NCI-H748 treated with DMSO at 0.1 percent for 48 hours (cell line): Measurements from ENCODE around the gene TLR6.

ENCODE experiments used
- DNase-seq: peaks from one replicate; lab custom pipeline; 2025; lab: John Stamatoyannopoulos, UW

TLR6 gene, protein sequence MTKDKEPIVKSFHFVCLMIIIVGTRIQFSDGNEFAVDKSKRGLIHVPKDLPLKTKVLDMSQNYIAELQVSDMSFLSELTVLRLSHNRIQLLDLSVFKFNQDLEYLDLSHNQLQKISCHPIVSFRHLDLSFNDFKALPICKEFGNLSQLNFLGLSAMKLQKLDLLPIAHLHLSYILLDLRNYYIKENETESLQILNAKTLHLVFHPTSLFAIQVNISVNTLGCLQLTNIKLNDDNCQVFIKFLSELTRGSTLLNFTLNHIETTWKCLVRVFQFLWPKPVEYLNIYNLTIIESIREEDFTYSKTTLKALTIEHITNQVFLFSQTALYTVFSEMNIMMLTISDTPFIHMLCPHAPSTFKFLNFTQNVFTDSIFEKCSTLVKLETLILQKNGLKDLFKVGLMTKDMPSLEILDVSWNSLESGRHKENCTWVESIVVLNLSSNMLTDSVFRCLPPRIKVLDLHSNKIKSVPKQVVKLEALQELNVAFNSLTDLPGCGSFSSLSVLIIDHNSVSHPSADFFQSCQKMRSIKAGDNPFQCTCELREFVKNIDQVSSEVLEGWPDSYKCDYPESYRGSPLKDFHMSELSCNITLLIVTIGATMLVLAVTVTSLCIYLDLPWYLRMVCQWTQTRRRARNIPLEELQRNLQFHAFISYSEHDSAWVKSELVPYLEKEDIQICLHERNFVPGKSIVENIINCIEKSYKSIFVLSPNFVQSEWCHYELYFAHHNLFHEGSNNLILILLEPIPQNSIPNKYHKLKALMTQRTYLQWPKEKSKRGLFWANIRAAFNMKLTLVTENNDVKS

DNA sequence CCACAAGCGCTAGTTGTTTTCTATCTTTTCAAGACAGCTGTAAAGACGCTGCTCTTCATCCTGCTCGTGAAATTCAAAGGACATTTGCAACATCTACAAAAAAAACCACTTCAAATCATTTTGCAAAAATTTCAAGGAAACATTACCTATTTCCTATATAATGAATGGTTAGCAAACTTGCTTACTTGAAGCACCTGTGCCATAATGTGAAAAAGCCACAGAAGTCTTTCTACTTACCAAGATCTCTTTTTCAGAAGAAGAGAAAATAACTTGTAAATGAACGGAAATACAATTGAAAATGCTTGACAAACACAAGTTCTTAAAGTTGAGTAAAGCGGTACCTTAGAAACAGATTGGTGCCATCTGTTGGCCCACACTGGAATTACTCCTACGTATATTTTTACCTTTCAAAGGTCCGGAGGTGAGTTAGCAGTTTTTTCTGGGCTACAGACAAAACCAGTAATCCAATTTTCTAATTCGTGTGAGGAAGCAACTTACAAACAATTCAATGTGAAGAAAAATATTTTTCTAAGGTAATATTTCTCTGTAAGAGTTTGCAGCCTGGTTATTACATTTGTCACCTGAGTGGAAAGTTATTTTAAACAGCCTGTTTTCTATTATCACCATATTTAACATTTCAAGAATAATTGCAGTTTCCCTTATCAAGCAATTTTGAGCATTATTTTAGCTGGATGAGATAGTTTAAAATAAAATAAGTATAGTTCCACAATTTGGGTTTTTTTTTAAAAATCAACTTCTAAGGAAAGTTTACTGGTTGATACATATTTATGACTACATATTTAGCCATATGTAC, at the start of gene TLR6:
Gene TLR6, minus strand, starts transcription at position 294 of the 814 bp plus-strand sequence. CDS start 27,344 bp downstream, outside the sequence.
- peak; percentile 38 for DNase-seq

DNA sequence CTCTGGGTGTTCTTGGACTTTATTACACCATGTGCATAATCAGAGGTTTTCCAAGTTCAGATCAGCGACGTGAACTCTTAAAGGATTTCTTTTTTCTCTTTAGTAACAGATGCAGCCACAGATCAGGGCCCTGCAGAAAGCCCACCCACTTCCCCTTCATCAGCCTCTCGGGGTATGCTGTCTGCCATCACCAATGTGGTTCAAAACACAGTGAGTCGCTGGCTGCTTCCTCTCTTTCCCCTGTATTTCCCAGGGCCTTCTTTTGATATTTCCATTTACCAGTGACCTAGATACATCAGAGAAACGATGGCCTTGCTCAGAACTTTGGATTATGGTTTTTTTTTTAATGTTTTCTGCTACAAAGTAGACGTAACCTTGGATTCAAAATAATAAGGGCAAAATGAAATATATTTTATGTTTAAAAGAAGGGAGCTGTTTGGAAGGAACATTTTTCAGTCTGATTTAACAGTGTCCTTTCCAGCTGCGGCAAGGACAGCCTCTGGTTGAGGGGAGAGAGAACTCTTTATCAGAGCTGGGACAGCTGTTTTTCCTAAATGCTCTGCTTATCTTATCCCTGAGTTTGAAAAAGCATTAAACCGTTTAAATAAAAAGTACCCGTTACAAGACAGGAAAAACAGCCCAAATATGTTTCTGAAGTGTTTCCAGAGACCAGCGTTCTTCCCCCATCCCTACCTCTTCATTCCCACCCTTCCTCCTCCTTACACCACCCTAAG, 49.2 kb upstream of the TLR6 start:
- no peak for DNase-seq

DNA sequence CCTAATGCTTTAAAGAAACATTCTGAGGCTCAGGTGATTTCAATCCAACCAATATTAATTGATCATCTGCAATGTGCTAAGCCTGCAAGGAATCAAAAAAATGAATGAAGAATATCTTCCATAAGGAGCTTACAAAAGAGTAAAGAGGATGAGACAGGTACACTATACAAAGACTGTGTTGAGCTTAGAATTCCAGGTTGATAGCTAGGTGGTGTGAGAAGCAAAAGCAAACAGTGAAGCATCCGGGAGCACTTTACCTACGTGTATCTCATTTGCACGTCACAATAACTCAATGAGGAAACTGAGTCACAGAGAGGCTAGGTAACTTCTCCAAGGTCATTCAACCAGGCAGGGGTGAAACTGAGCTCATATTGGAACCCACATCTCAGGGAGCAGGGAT, 48.1 kb upstream of the TLR6 start:
- no peak for DNase-seq

DNA sequence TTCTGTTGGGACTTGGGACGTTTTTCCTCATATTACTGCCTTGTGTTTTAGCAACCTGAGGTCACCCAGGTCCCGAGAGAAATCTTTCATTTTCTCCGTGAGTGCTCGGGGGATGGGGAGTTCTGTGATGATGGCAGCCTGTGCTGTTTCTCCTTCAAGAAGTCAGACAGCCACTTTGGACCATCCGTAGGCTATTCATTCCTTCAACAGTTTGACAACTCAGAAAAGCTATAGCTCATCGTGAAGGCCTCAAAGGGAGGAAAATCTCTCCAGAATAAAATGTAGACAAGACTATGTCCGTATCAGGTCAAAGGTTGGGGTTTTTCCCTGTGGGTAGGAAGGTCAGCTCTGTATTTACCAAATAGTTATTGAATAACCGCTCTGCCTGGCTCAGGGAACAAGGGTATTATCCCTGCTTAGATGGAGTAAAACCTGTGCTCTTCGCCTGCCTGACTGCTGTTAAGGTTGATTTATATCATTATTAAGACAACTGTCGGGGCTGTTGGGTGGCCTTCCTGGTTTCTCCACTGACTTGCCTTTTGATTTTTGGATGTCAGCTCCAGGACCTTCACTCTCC, 47.6 kb upstream of the TLR6 start:
- DNase-seq, result no peak

DNA sequence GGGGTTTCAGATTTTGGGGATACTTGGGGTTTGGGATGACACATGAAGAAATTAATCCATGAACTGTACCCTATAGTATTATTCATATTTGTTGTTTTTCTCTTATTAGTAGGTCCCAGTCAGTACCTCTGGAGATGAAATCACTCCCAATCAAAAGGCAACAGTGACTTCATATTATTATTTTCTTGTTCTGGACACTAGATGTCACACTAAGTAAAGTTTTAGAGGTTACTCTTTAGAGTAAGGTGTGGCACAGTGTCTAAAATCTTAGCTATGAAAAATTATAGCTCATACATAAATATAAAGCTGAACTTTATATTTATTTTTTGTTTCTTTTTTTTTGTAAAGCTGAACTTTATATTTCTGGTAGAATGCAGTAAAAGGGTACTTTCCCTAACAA, 46.1 kb upstream of the TLR6 start:
- peak; percentile 21 for DNase-seq

DNA sequence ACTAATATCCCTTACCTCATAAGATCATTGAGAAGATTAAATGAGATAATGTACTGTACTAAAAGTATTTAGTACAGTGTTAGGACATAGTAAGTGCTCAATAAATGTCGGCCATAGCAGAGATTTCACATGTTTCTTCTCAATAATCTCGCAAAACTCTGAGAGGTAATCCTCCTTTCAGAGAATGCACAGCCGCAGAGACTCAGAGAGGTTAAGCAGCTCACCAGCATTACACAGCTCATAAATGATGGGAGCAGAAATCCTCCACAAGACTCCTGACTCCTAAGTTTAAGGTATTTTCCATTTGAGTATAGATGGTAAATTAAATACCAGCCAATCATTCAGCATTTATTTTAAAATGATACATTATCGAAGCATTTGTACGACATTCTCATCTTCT, 45.6 kb upstream of the TLR6 start:
- DNase-seq, result no peak

DNA sequence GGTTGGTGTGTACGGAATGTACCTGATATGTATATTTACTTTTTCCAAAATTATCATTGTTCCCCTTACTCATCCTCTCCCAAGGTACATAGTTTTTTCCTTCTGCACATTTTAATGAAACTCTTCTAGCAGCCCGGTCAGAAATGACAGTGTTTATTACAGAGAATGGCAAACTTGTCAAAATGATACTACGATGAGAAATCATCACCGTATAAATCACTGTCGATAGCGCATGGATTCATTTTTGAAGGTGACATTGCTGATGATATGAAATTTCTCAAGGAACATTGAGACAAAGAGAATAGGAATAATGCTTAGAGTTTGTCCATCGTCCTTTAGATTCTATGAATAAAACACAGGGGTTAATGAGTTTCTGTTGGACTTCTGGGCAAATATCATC, 41.6 kb upstream of the TLR6 start:
- DNase-seq, result no peak

DNA sequence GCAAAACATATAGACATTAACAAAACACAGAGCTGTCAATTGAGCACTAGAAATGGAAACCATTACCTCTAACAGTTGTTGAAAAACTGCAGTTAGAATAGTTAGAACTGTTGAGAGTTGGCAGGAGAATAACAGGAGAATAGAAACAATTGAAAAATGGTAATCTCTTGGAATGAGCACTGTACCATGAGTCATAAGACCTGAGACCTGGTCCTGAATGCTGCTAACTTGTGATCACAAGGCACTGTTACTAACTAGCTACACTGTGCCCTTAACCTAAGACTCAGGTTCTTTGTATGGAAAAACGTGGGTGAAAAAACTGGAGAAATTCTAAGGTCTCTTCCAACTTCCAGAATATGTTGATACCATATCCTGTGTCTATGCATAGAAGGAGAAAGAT, 40.3 kb upstream of the TLR6 start:
- no peak for DNase-seq

DNA sequence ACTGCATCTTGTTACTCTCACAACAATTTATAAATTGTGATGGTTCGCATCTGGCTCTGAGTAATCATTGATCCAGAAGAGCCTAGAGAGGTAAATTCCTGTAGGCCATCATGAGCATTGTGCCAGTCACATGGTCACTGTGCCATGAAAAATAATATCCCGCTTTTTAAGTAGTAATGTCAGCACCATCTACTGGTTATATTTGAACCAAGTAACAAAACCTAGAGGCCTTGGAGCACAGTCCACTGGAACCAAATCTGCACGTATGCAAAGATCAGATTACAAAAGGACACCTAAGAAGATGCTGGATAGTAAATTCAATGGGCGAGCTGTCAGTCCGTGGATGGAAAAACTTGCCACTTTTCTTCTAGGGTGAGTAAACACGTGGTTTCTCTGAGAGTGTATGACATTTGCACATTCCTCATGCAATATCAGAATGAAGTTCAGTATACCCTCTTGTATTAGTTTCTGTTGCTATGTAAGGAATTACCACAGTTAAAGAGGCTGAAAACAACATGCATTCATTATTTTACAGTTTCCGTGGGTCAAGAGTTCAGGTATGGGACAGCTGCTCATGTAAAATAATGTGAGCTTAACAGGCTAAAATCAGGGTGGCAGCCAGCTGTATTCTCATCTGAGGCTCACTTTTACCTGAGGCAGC, 37.8 kb upstream of the TLR6 start:
- no peak for DNase-seq

DNA sequence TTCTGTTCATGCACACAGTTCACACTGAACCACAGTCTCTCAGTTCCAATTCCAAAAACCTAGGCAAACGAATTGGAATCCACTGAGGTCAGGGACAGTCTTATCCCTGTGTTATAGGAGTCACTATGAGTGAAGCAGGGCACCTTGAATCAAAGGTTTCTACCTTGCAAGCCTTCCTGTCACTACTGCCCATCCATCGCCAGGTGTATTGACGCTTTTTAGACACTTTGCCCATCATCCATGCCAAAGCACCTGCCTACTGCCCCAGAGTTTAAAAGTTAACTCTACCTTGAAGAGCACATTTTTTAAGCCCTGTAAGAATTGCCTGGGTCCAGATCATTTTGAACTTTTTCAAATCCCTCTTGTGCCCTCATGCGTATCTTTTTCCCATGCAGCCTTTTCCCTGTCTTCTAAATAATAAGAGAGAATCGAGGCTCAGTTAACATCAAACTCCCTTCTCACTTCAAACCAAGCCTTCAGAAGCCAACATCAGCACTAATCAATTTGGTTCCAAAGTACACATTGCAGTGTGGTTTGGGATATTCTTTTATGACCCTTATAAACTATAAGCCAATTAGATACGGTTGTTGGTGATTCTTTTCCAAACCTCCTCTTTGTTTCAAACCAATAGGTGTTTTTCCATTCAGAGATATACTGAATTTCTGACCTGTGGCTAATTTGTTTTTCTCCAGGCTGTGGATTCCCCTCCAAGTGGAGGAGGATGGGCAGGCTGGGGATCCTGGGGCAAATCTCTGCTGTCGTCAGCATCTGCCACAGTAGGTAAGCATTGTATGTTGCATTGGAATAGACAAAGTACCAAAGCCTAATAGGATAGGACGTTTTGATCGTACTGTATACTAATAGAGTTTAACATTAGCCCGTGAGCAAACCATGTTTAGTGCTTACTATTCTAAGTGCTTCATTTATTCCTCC, 34.7 kb upstream of the TLR6 start:
- DNase-seq, result no peak

DNA sequence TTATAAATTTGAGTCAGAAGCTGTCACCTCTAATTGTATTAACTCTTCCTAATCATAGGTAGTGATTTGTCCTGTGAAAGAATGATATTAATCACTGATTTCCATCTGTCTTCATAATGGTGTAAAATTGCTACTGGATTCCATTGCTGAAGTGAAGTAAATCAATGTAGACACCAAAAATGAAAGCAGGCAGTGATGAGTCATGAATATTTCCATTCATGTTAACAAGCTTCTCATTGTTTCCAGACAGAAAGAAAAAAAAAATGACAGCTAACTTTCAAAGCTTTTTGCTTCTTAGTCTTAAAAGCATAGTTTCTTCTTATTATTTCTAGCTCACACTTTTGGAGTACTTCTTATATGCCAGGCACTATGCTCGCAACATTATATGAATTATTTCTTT, 32.5 kb upstream of the TLR6 start:
- no peak for DNase-seq

DNA sequence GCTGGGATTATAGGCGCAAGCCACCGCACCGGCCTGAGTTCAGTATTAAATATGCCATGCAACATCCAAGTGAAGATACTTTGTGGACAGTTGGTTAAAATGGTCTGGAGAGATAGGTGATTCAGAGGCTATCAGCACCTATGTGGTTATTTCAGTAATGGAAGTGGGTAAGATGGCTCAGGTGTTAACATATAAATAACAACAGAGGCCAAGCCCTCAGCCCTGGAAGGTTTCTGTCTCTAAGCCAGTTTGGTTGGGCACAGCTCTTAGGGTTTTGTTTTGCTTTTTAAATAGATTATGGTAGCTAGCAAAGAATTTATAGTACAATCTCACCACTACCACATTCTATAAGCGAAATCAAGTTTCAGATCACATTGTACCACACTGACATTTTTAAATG, 27.6 kb upstream of the TLR6 start:
- DNase-seq, result no peak

DNA sequence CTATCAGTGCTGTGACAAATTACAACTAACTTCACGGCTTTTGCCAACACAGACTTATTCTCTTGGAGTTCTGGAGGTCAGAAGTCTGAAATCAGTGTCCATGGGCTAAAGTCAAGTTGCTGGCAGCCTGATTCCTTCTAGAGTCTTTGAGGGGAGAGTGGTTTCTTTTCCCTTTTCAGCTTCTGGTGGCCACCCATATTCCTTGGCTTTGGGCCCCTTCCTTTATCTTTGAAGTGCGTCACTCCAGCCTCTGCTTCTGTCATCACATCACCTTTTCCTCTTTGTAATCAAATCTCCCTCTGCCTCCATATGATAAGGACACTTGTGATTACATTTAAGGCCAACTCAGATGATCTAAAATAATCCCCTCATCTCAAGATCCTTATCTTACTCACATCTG, 20.0 kb upstream of the TLR6 start:
- no peak for DNase-seq

DNA sequence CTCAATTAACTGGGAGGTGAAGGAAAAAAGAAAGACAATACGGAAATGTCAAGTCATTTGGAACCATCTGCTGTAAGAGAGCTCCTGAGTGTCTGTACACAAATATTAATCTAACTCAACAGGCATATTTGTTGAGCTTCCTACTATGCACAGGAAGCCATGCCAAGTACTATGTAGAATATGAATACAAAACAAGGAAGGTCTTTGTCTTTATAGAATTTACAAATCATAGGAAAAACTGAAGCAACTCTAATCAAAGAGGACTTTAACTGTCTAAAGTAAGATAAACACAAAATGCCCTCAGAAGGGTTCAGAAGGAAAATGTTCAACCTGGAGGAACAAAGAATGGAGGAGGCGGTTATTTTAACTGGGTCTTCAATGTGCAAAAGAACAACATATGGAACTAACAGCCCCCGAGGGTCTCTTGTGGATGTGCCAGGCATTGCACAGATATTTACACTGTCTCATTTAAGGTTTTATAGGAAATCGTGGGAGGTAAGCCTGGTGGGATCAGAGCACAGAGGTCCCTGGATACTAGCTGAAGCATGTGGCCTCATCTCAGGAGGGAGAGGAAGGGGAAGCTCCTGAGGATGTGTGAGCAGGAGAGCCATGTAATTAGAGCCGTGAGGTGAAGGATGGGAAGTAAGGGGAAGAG, 16.8 kb upstream of the TLR6 start:
- DNase-seq, result no peak

DNA sequence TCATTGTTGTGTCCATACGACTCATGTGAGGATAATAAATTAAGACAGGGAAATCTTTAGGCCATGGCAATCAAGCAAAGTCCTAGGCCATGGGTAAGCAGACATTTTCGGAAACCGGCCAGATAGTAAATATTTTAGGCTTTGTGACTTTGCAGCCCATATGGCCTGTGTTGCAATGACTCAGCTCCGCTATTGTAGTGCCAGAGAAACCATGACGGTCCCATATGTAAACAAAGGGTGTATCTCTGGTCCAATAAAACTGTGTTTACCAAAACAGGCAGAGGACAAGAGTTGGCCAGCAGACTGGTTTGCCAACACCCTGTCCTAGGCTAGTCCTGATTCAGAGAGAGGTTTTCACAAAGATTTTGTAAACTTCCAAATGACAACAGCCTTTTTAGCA, 16.0 kb upstream of the TLR6 start:
- no peak for DNase-seq

DNA sequence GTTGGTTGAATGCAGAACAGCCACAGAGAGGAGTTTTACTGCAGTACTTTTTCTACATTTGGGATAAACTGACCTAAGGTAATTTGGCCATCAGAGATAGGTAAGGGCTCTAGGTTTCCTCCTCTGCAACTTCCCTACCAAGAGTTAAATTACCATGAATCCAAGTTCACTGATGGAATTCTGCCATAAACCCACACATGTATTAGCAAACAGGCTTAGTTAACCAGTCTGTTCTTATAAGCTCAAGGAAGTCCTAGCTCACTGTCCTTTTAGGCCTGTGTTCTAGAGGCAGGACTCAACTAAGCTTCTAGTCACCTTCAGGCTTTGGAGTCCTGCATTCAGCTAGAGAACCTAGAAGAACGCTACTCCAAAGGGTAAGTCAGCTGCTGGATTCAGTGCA, 15.0 kb upstream of the TLR6 start:
- DNase-seq, result no peak

DNA sequence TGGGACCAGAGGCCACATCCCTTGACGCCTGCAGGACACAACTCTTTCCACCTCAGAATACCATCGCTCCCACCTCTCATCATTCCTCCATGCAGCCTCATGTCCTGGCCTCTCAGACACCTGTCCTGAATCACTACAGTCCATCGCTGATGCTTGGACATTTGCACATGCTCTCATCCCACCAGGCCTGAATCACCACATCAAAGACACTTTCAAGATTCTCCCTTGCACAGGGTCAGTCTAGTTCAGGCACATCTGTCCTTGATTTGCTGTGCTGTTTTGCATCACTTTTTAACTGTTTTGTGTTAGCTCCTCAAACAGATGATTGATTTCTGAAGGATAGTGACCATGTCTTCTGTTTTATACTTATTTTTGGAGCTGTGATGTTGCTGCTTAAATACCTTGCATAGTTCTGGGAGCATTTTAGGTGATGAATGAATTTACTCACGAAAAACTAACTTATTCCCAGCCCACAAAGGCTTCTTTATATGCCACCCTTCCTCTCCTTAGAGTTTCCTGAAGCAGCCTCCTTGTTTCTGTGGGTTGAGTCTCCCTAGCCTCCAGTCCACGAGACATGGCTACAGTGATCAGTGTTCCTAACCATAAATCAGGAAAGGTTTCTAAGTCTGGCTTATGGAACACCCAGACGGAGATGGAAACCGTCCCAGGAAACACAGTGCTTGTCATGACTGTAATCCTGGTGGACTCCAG, 13.6 kb upstream of the TLR6 start:
- no peak for DNase-seq

DNA sequence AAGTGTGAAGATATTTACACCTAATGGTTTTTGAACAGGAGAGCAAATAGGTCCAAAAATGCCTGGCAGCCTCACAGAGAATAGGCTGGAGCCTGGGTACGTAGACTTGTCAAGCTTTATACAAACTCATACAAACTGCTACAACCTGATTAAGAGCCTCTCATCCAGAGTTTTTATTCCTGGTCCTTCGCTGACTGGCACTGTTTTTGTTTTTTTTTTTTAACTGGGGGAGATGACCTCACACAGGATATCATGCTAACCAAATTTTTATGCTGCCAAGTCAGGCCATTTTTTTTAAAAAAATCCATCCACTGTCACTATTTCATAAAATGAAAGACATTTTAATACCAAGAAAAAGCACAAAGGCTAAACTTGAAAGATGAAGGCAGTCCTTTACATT, 12.9 kb upstream of the TLR6 start:
- no peak for DNase-seq
